ENCODE data around the gene AGMO.
A peak's percentile ranks its signal among the peaks of the same experiment; 100 is the strongest.

Gene AGMO

GRCh38 chr7:15459018-15459615 is 102.7 kb downstream of the AGMO start:
- Histone ChIP-seq H3K4me3 (no peak overlapping the region), H3K9me3 (replicated peaks in 1 of 11) (no peaks in the 10 kb centered on the region), H3K9ac (no peak overlapping the region), H3K27me3 (no peaks in the 10 kb centered on the region), H3K36me3 (no peaks in the 10 kb centered on the region), H3K4me2 (peak overlapping the region in 2 of 11 experiments; percentile 10 to 32; a peak in 1 of 22 replicates), H4K20me1 (no peaks in the 10 kb centered on the region), H3K27ac (no peak overlapping the region), H3K4me1 (peaks cover 0 to 7% (median 2%) of the 10 kb centered on the region in 10 experiments; a peak in 6 of 20 replicates)
- no peak for TF ChIP-seq Cebpa-rat (IDR thresholded peaks at IDR 0.05)

- Histone ChIP-seq H3K9ac (no peak overlapping the region), H3K27me3 (no peaks in the 10 kb centered on the region), H4K20me1 (no peaks in the 10 kb centered on the region), H3K27ac (no peak overlapping the region), H3K4me3 (no peak overlapping the region), H3K36me3 (no peaks in the 10 kb centered on the region), H3K9me3 (replicated peaks in 1 of 11) (no peaks in the 10 kb centered on the region), H3K4me1 (peaks cover 0 to 7% (median 2%) of the 10 kb centered on the region in 10 experiments; a peak in 6 of 20 replicates), H3K4me2 (no peak overlapping the region)
- no peak for TF ChIP-seq Cebpa-rat (IDR thresholded peaks at IDR 0.05)
Observed at GRCh38 chr7:15457990-15458955, 103.5 kb downstream of the AGMO start.

GRCh38 chr7:15452670-15453069 is 109.1 kb downstream of the AGMO start:
- H3K27me3 ChIP-seq, result no peaks in the 10 kb centered on the region
- no peaks in the 10 kb centered on the region for H4K20me1 ChIP-seq
- TF ChIP-seq Cebpa-rat (IDR thresholded peaks at IDR 0.05), result no peak
- no peak overlapping the region for H3K9ac ChIP-seq
- H3K4me3 ChIP-seq, result no peak overlapping the region
- no peaks in the 10 kb centered on the region for H3K36me3 ChIP-seq
- H3K4me2 ChIP-seq, result no peak overlapping the region
- no peaks in the 10 kb centered on the region for H3K4me1 ChIP-seq
- H3K9me3 ChIP-seq (replicated peaks in 1 of 11), result 0 out of 22 replicates have a peak, but pooled peaks cover 0 to 6% (median 0%) of the 10 kb centered on the region in 11 experiments
- no peak overlapping the region for H3K27ac ChIP-seq

- H3K4me1 ChIP-seq, result no peaks in the 10 kb centered on the region
- H3K27me3 ChIP-seq, result no peaks in the 10 kb centered on the region
- H3K36me3 ChIP-seq, result no peaks in the 10 kb centered on the region
- no peak overlapping the region for H3K9ac ChIP-seq
- no peaks in the 10 kb centered on the region for H3K9me3 ChIP-seq (replicated peaks in 1 of 11)
- no peaks in the 10 kb centered on the region for H4K20me1 ChIP-seq
- H3K4me2 ChIP-seq, result no peak overlapping the region
- H3K27ac ChIP-seq, result no peak overlapping the region
- no peak overlapping the region for H3K4me3 ChIP-seq
- no peak for TF ChIP-seq Cebpa-rat (IDR thresholded peaks at IDR 0.05)
Observed at GRCh38 chr7:15446722-15447121, 115.1 kb downstream of the AGMO start.

GRCh38 chr7:15446280-15446679 is 115.5 kb downstream of the AGMO start:
- Histone ChIP-seq H3K36me3 (no peaks in the 10 kb centered on the region), H3K27me3 (no peaks in the 10 kb centered on the region), H3K4me3 (no peak overlapping the region), H3K27ac (no peak overlapping the region), H4K20me1 (no peaks in the 10 kb centered on the region), H3K9me3 (replicated peaks in 1 of 11) (no peaks in the 10 kb centered on the region), H3K4me1 (no peaks in the 10 kb centered on the region), H3K9ac (no peak overlapping the region), H3K4me2 (no peak overlapping the region)
- TF ChIP-seq Cebpa-rat (IDR thresholded peaks at IDR 0.05), result no peak

- no peak for TF ChIP-seq Cebpa-rat (IDR thresholded peaks at IDR 0.05)
- H3K4me1 ChIP-seq, result no peaks in the 10 kb centered on the region
- no peak overlapping the region for H3K4me2 ChIP-seq
- H3K36me3 ChIP-seq, result no peaks in the 10 kb centered on the region
- no peak overlapping the region for H3K9ac ChIP-seq
- H3K4me3 ChIP-seq, result no peak overlapping the region
- no peaks in the 10 kb centered on the region for H4K20me1 ChIP-seq
- H3K9me3 ChIP-seq (replicated peaks in 1 of 11), result no peaks in the 10 kb centered on the region
- no peaks in the 10 kb centered on the region for H3K27me3 ChIP-seq
- no peak overlapping the region for H3K27ac ChIP-seq
Observed at GRCh38 chr7:15441915-15442314, 119.9 kb downstream of the AGMO start.

- no peak overlapping the region for H3K9ac ChIP-seq
- no peak overlapping the region for H3K27ac ChIP-seq
- no peaks in the 10 kb centered on the region for H4K20me1 ChIP-seq
- H3K4me2 ChIP-seq, result no peak overlapping the region
- no peak for TF ChIP-seq Cebpa-rat (IDR thresholded peaks at IDR 0.05)
- H3K9me3 ChIP-seq (replicated peaks in 1 of 11), result no peaks in the 10 kb centered on the region
- no peaks in the 10 kb centered on the region for H3K4me1 ChIP-seq
- no peak overlapping the region for H3K4me3 ChIP-seq
- H3K27me3 ChIP-seq, result no peaks in the 10 kb centered on the region
- H3K36me3 ChIP-seq, result no peaks in the 10 kb centered on the region
Observed at GRCh38 chr7:15440482-15440881, 121.3 kb downstream of the AGMO start.

GRCh38 chr7:15439853-15440252 is 122.0 kb downstream of the AGMO start:
- Histone ChIP-seq H3K27ac (no peak overlapping the region), H3K9ac (no peak overlapping the region), H3K27me3 (no peaks in the 10 kb centered on the region), H3K9me3 (replicated peaks in 1 of 11) (no peaks in the 10 kb centered on the region), H3K4me2 (no peak overlapping the region), H3K4me3 (no peak overlapping the region), H3K4me1 (no peaks in the 10 kb centered on the region), H3K36me3 (no peaks in the 10 kb centered on the region), H4K20me1 (no peaks in the 10 kb centered on the region)
- no peak for TF ChIP-seq Cebpa-rat (IDR thresholded peaks at IDR 0.05)

- no peaks in the 10 kb centered on the region for H4K20me1 ChIP-seq
Observed at GRCh38 chr7:15433151-15433550, 128.7 kb downstream of the AGMO start.

More at GRCh38 chr7:15433151-15433550, 128.7 kb downstream of the AGMO start:
- Histone ChIP-seq H3K27ac (no peak overlapping the region), H3K36me3 (no peaks in the 10 kb centered on the region), H3K27me3 (no peaks in the 10 kb centered on the region), H3K9ac (no peak overlapping the region), H3K4me3 (no peak overlapping the region), H3K9me3 (replicated peaks in 1 of 11) (no peaks in the 10 kb centered on the region), H3K4me1 (no peaks in the 10 kb centered on the region), H3K4me2 (no peak overlapping the region)
- TF ChIP-seq Cebpa-rat (IDR thresholded peaks at IDR 0.05), result no peak
